SK-N-SH treated with all-trans-retinoic acid at 6 μM for 48 hours (cell line): ENCODE data around the gene SYNDIG1.

Experiments
- RARB ChIP-seq: fragments of 250-450 bp; sonication (Bioruptor Pico); IDR thresholded peaks from 2 replicates; pipeline ENCODE4 v1.8.0; 2021; ENCODE audit warnings: mild to moderate bottlenecking, moderate library complexity
- SNAI2 ChIP-seq: fragments of 250-450 bp; sonication (Bioruptor Pico); IDR thresholded peaks from 2 replicates; pipeline ENCODE4 v1.5.0; 2020; ENCODE audit warnings: mild to moderate bottlenecking, moderate library complexity
- ZC3H10 ChIP-seq: fragments of 250-450 bp; sonication (Bioruptor Pico); IDR thresholded peaks from 2 replicates; pipeline ENCODE4 v1.5.1; 2021; ENCODE audit warnings: mild to moderate bottlenecking, moderate library complexity
- ZNF8 ChIP-seq: fragments of 450-650 bp; formaldehyde crosslinking; IDR thresholded peaks from 2 replicates; pipeline ENCODE4 v1.5.0; 2020; ENCODE audit warnings: mild to moderate bottlenecking, moderate library complexity
- TF ChIP-seq, protein P1 (sequence below): fragments of 250-450 bp; sonication (Bioruptor Pico); IDR thresholded peaks from 2 replicates; pipeline ENCODE4 v1.8.0; 2020; ENCODE audit warnings: mild to moderate bottlenecking, moderate library complexity, borderline replicate concordance

DNA sequence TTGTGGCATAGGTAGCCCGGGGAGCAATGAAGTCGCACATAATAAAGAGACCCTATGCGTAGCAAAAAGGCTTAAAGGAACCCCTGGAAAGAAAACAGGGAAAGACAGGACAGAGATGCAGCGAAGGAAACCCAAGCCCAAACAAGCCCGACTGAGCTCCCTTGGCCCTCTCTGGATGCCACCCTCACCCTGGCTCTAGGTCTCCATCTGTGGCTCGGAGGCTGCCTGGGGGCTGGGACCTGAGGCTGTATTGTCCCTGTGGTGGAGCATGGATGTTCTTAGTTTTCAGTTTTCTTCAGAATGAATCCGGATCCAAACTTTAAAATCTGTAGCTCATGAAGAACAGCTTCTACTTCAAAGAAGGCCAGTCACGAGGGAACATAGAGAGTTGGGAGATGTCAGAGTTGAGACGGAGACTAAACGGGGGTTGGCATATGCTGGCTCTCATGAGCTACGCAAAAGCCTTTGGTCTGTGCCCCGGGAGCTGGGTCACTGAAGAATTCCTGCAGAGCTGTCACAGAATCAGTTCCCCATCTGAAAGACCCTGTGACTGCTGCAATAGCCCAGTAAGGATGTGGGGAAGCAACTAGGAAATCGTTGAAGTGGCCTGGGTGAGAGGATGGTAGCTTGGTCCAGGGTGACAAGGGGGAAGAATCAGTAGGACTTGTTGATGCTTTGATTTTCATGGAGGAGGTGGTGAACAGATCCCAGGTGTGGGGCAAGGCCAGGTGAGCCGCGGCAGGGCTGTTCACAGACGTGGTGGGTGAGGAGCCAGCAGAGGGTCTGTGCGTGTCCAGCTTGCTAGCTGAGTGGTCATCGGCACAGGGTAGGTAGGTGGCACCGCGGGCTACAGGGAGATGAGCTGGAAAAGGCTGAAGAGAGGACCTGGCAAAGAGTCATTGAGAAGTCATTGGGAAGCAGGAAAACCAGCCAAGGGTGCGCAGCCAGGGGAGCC is 35.2 kb downstream of the SYNDIG1 start:
- TF ChIP-seq, protein P1, sequence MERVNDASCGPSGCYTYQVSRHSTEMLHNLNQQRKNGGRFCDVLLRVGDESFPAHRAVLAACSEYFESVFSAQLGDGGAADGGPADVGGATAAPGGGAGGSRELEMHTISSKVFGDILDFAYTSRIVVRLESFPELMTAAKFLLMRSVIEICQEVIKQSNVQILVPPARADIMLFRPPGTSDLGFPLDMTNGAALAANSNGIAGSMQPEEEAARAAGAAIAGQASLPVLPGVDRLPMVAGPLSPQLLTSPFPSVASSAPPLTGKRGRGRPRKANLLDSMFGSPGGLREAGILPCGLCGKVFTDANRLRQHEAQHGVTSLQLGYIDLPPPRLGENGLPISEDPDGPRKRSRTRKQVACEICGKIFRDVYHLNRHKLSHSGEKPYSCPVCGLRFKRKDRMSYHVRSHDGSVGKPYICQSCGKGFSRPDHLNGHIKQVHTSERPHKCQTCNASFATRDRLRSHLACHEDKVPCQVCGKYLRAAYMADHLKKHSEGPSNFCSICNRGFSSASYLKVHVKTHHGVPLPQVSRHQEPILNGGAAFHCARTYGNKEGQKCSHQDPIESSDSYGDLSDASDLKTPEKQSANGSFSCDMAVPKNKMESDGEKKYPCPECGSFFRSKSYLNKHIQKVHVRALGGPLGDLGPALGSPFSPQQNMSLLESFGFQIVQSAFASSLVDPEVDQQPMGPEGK, result no peak
- TF ChIP-seq ZC3H10 (CRISPR knock-in tag) (no peak), SNAI2 (CRISPR knock-in tag) (no peak), ZNF8 (CRISPR knock-in tag) (no peak), RARB (CRISPR knock-in tag) (no peak)
